Caco-2 (cell line): Measurements from ENCODE around the gene CENPU. TPM values are rescaled to one million over a fixed set of nuclear protein-coding genes. Genes with fewer than 3 reads are reported as not detected.

Experiments used
- BruUV-seq: library from RNA; stranded (reverse); fragments of 400-500 nt; replicated peaks from 2 replicates; lab custom pipeline; 2021; lab: Mats Ljungman, UMichigan
- CTCF ChIA-PET: fragments of 300-600 bp; sonication (Branson Sonifier 250); formaldehyde crosslinking; loops from one replicate; lab custom pipeline; 2022; ENCODE audit warnings: antibody characterized with exemption; lab: Charles Lee
- POLR2A ChIA-PET: fragments of 300-600 bp; sonication (Branson Sonifier 250); formaldehyde crosslinking; loops from one replicate; lab custom pipeline; 2022; ENCODE audit warnings: antibody characterized with exemption; lab: Charles Lee
- DNase-seq, 2 experiments: peaks; one replicate each; pipeline versions ENCODE4 v3.0.0 to v3.0.0-alpha.2; 2020 to 2022
- H3K27me3 ChIP-seq: replicated peaks from 2 replicates; pipeline ENCODE4 v1.6.0; 2011; ENCODE audit warnings: low read length; ENCODE audit not compliant: control insufficient read depth, insufficient read depth
- H3K36me3 ChIP-seq: 2 replicates; pipeline ENCODE4 v1.5.1; 2011; ENCODE audit warnings: low read length; ENCODE audit not compliant: control insufficient read depth, insufficient read depth
- H3K4me1 ChIP-seq: fragments of 250-450 bp; sonication (Bioruptor Pico); 2 replicates; pipeline ENCODE4 v1.5.1; 2020; ENCODE audit warnings: mild to moderate bottlenecking
- H3K4me3 ChIP-seq: 2 replicates; pipeline ENCODE4 v1.5.1; 2011; ENCODE audit warnings: low read depth, mild to moderate bottlenecking, control low read depth, low read length
- H3K9me3 ChIP-seq: fragments of 250-450 bp; sonication (Bioruptor Pico); 2 replicates; pipeline ENCODE4 v1.5.1; 2020; ENCODE audit warnings: mild to moderate bottlenecking, moderate library complexity
- H3K27ac Mint-ChIP-seq: one replicate; pipeline ENCODE4 v1.8.0; 2022; ENCODE audit warnings: mixed read lengths; ENCODE audit not compliant: unreplicated experiment
- H3K27me3 Mint-ChIP-seq: one replicate; pipeline ENCODE4 v1.8.0; 2022; ENCODE audit warnings: mixed read lengths; ENCODE audit not compliant: insufficient read depth, unreplicated experiment
- H3K36me3 Mint-ChIP-seq: one replicate; pipeline ENCODE4 v1.8.0; 2022; ENCODE audit warnings: mild to moderate bottlenecking, mixed read lengths; ENCODE audit not compliant: insufficient read depth, unreplicated experiment
- H3K4me1 Mint-ChIP-seq: one replicate; pipeline ENCODE4 v1.8.0; 2022; ENCODE audit warnings: low read depth, mixed read lengths; ENCODE audit not compliant: unreplicated experiment
- H3K4me3 Mint-ChIP-seq: one replicate; pipeline ENCODE4 v1.8.0; 2022; ENCODE audit warnings: mild to moderate bottlenecking, moderate library complexity, mixed read lengths; ENCODE audit not compliant: unreplicated experiment
- H3K9me3 Mint-ChIP-seq: one replicate; pipeline ENCODE4 v1.8.0; 2022; ENCODE audit warnings: mixed read lengths; ENCODE audit not compliant: unreplicated experiment
- CTCF ChIP-seq, 2 experiments: fragments of 200-600 bp in 1 of 2; IDR thresholded peaks; 1 replicate in 1 of 2; 2 replicates in 1 of 2; pipeline versions ENCODE4 v1.5.1 to v1.8.0; 2011 to 2022; ENCODE audit warnings: antibody characterized with exemption in 1 of 2, control low read depth in 1 of 2, inconsistent platforms in 1 of 2, low read depth in 1 of 2, low read length in 1 of 2, mild to moderate bottlenecking in 1 of 2, moderate library complexity in 1 of 2; ENCODE audit not compliant: insufficient read depth in 1 of 2, severe bottlenecking in 1 of 2, unreplicated experiment in 1 of 2
- intact Hi-C: fragments of 100-400 bp; cut with micrococcal nuclease; formaldehyde crosslinking; loops from one replicate; pipeline ENCODE4 v1.10.0; 2022; ENCODE audit not compliant: unreplicated experiment
- total RNA-seq: library from RNA; stranded (reverse); gene quantifications from 2 replicates; pipeline ENCODE4 v1.2.3, GENCODE V29; 2022

Gene CENPU
- total RNA-seq, 1 experiment from 2014 or later, result 52.0 TPM

GRCh38 chr4:184649026-184649970 is 84.6 kb downstream of the CENPU start, which contains the start of the genes CASP3 and PRIMPOL:
CASP3 (minus strand) TSS chr4:184649447; CDS start chr4:184638453, 10,994 bp downstream.
PRIMPOL (plus strand) TSS chr4:184649738; CDS start chr4:184657141, 7,403 bp downstream.
- H3K9me3 Mint-ChIP-seq, result no peaks in the 10 kb centered on the region
- intact Hi-C loops, result loop anchor here (2.0 to 10.0 kb wide), 5 partner anchors 83 to 384 kb away; partner anchors contain the start of genes CENPU and IRF2
- ChIA-PET POLR2A (interaction anchor here (0.6 to 2.7 kb wide), 19 partner anchors 9 to 1367 kb away, joined by 3 to 17 read pairs (median 5); partner anchors contain the start of gene CENPU), CTCF (interaction anchor here (0.5 to 1.6 kb wide), 17 partner anchors 13 to 776 kb away, joined by 3 to 11 read pairs (median 3); partner anchors contain the start of gene CENPU)
- BruUV-seq, result no TSS peak
- Histone ChIP-seq H3K4me3 (peak within 1 kb of the TSS; percentile 63), H3K36me3 (no peaks in the 10 kb centered on the region), H3K27me3 (no peaks in the 10 kb centered on the region), H3K4me1 (peaks cover 10% of the 10 kb centered on the region), H3K9me3 (no peaks in the 10 kb centered on the region)
- peak within 1 kb of the TSS; percentile 78 for H3K27ac Mint-ChIP-seq
- H3K27me3 Mint-ChIP-seq, result no peaks in the 10 kb centered on the region
- peaks cover 9% of the 10 kb centered on the region for H3K36me3 Mint-ChIP-seq
- H3K4me3 Mint-ChIP-seq, result peak within 1 kb of the TSS; percentile 88
- peak in 1 of 2 experiments; percentile 26 for TF ChIP-seq CTCF (IDR thresholded peaks at IDR 0.05; ENCODE audit: insufficient read depth in 1 of 2, low read depth in 1 of 2, low read length in 1 of 2, severe bottlenecking in 1 of 2, unreplicated experiment in 1 of 2)
- peak; percentile 95 to 97 for DNase-seq
- peaks cover 14% of the 10 kb centered on the region for H3K4me1 Mint-ChIP-seq

DNA sequence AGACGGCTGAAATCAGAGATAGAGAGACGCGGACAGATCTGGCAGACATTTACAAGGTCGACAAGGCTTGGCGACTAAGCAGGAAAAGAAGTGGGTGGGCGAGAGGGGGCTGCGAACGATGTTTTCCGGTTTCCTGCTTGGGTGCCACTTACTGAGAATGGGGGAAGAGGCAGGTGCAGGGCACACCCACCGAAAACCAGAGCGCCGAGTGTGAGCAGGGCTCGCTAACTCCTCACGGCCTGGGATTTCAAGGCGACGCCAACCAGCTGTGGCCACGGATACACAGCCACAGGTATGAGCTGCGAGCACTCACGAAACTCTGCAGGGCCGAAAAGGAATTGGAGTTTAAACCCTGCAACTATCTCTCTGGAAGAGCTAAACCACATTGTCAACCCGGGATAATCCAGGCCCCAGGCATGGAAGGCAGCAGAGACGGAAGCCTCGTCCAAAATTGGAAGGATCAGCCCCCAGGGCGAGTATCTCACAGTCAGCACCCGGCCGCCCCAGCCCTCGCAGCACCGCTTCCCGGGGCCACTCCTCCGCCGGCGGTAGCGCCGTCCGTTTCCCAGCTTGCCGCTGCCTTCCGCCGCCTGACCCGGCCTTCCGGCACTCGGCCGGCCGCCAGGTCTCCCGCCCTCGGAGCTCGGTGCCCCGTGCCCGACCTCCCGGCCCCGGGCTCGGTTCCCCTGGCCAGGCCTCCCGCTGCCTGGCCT is 85.4 kb downstream of the CENPU start:
- Histone ChIP-seq H3K9me3 (no peaks in the 10 kb centered on the region), H3K36me3 (no peaks in the 10 kb centered on the region), H3K27me3 (no peaks in the 10 kb centered on the region), H3K4me1 (peaks cover 10% of the 10 kb centered on the region), H3K4me3 (peak overlapping the region; percentile 63)
- H3K4me3 Mint-ChIP-seq, result peak overlapping the region; percentile 88
- TF ChIP-seq CTCF (IDR thresholded peaks at IDR 0.05; ENCODE audit: insufficient read depth in 1 of 2, low read depth in 1 of 2, low read length in 1 of 2, severe bottlenecking in 1 of 2, unreplicated experiment in 1 of 2), result no peak
- intact Hi-C loops, result loop anchor here (2.0 to 10.0 kb wide), 5 partner anchors 84 to 384 kb away; partner anchors contain the start of genes CENPU and IRF2
- BruUV-seq, result no TSS peak
- CTCF ChIA-PET, result interaction anchor here (1.6 kb wide), 1 partner anchor 384 kb away, joined by 11 read pairs; no protein-coding TSS in a partner anchor
- H3K27ac Mint-ChIP-seq, result peak overlapping the region; percentile 69
- H3K36me3 Mint-ChIP-seq, result peaks cover 9% of the 10 kb centered on the region
- POLR2A ChIA-PET, result interaction anchor here (0.6 to 2.7 kb wide), 3 partner anchors 86 to 884 kb away, joined by 3 to 17 read pairs (median 4); partner anchors contain the start of gene CENPU
- no peaks in the 10 kb centered on the region for H3K27me3 Mint-ChIP-seq
- H3K9me3 Mint-ChIP-seq, result no peaks in the 10 kb centered on the region
- peak; percentile 40 to 57 for DNase-seq
- peaks cover 14% of the 10 kb centered on the region for H3K4me1 Mint-ChIP-seq
